Transverse colon (tissue), 4 donors: ENCODE data around the gene KMT2D. TPM values are rescaled to one million over a fixed set of nuclear protein-coding genes. Genes with fewer than 3 reads are reported as not detected.

ENCODE experiments used
- DNase-seq: peaks from one replicate; pipeline ENCODE4 v3.0.0-alpha.2; 2019
- H3K27ac ChIP-seq, 4 donors: fragments of 200-600 bp; sonication (generic); 2 replicates each; pipeline ENCODE4 v1.5.1; 2016 to 2018; ENCODE audit warnings: inconsistent platforms in 4 of 4
- H3K27me3 ChIP-seq: fragments of 200-600 bp; sonication (generic); 2 replicates; pipeline ENCODE4 v1.5.1; 2017; ENCODE audit warnings: inconsistent platforms
- H3K36me3 ChIP-seq, 4 donors: fragments of 200-600 bp; sonication (generic); 2 replicates each; pipeline ENCODE4 v1.5.1; 2017 to 2019; ENCODE audit warnings: inconsistent platforms in 4 of 4
- H3K4me1 ChIP-seq, 4 donors: fragments of 200-600 bp; sonication (generic); 2 replicates each; pipeline ENCODE4 v1.5.1; 2017 to 2020; ENCODE audit warnings: inconsistent platforms in 4 of 4
- H3K4me3 ChIP-seq, 4 donors: fragments of 200-600 bp; sonication (generic); 1 replicate in 1 of 4; 2 replicates in 3 of 4; pipeline versions ENCODE4 v1.5.1 to v1.6.1; 2017 to 2019; ENCODE audit warnings: inconsistent platforms in 4 of 4
- H3K9me3 ChIP-seq, 2 donors: fragments of 200-600 bp; sonication (generic); 2 replicates each; pipeline ENCODE4 v1.5.1; 2017 to 2019; ENCODE audit warnings: inconsistent platforms in 2 of 2
- EP300 ChIP-seq: sonication (generic); formaldehyde crosslinking; IDR thresholded peaks from one replicate; pipeline ENCODE4 v1.6.1; 2017; ENCODE audit warnings: antibody characterized with exemption, low read depth
- POLR2A ChIP-seq: fragments of 450-650 bp; IDR thresholded peaks from one replicate; pipeline ENCODE4 v1.6.1; 2016; ENCODE audit warnings: antibody characterized with exemption, mild to moderate bottlenecking, moderate library complexity
- POLR2AphosphoS5 ChIP-seq, 3 donors: sonication (generic); formaldehyde crosslinking; IDR thresholded peaks; one replicate each; pipeline ENCODE4 v1.6.1; 2016; ENCODE audit warnings: antibody characterized with exemption in 3 of 3
- WGBS, 2 donors: methylation state at CpG; one replicate each; pipeline ENCODE4 v1.1.5; 2018; ENCODE audit warnings: low coverage in 1 of 2; 5-methylcytosine and 5-hydroxymethylcytosine counted together
- in situ Hi-C, 4 donors: fragments of 200-750 bp; cut with MboI; loops; one replicate each; pipeline versions ENCODE4 v1.15.0 to v1.15.1; 2017; ENCODE audit warnings: low sequenced_read_pairs in 3 of 4, low pct_ligation_motif_present in 1 of 4, low pct_unique_long_range_greater_than_20kb in 1 of 4
- intact Hi-C: fragments of 100-400 bp; cut with DNase I; formaldehyde crosslinking; loops from one replicate; pipeline ENCODE4 v1.15.1; 2023; ENCODE audit warnings: low total_unique reads
- total RNA-seq, 4 donors: library from RNA; depleted of rRNA; stranded (reverse); fragments of >200 nt; gene quantifications; one replicate each; pipeline ENCODE4 v1.1.0, GENCODE V29; 2016
- TF ChIP-seq, protein P1 (sequence below), 5 experiments: fragments of 200-600 bp in 3 of 5; fragments of 450-650 bp in 2 of 5; sonication (generic) in 3 of 5; IDR thresholded peaks; 1 replicate in 2 of 5; 2 replicates in 3 of 5; pipeline ENCODE4 v1.5.1; 2016 to 2017; ENCODE audit warnings: antibody characterized with exemption in 5 of 5, inconsistent platforms in 3 of 5, mild to moderate bottlenecking in 2 of 5, moderate library complexity in 1 of 5

KMT2D gene
- total RNA-seq, 4 donors from 2014 or later, result 50.0 to 351 (median 78.0) TPM

DNA sequence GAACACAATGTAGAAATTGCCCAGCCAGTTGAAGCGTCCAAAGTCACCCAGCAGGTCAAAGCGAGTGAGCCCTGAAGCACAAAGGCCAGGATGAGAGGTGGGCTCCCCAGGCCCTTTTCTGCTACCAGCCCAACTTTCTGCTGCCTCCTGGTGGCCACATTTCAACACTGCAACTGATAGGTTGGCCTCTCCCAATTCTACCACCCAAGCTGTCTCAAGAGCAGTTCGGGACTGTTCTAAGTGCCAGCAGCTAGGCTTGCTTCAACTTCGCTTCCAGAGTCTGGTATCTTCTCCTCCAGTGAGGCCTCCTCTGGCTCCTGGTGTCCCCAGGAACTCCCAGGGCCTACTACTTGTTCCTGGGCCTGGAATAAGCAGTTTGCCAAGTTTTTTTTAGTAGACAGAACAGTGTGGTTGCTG lies 37.4 kb upstream of the KMT2D start:
- Histone ChIP-seq H3K27me3 (peaks cover 20% of the 10 kb centered on the region), H3K27ac (no peak overlapping the region), H3K36me3 (peaks cover 0 to 45% (median 20%) of the 10 kb centered on the region in 4 donors), H3K4me1 (peaks cover 11 to 14% (median 13%) of the 10 kb centered on the region in 4 donors), H3K4me3 (no peak overlapping the region), H3K9me3 (no peaks in the 10 kb centered on the region)
- 56 to 100% methylated on average over 1 to 3 of the region's 4 CpGs for WGBS, 2 donors
- DNase-seq, result peak; percentile 54
- in situ Hi-C loops, result loop anchor here in 2 of 4 donors (25.0 kb wide), 1 partner anchor 139 kb away; no protein-coding TSS in a partner anchor
- TF ChIP-seq POLR2AphosphoS5 (IDR thresholded peaks at IDR 0.05), result no peak
- TF ChIP-seq, protein P1, sequence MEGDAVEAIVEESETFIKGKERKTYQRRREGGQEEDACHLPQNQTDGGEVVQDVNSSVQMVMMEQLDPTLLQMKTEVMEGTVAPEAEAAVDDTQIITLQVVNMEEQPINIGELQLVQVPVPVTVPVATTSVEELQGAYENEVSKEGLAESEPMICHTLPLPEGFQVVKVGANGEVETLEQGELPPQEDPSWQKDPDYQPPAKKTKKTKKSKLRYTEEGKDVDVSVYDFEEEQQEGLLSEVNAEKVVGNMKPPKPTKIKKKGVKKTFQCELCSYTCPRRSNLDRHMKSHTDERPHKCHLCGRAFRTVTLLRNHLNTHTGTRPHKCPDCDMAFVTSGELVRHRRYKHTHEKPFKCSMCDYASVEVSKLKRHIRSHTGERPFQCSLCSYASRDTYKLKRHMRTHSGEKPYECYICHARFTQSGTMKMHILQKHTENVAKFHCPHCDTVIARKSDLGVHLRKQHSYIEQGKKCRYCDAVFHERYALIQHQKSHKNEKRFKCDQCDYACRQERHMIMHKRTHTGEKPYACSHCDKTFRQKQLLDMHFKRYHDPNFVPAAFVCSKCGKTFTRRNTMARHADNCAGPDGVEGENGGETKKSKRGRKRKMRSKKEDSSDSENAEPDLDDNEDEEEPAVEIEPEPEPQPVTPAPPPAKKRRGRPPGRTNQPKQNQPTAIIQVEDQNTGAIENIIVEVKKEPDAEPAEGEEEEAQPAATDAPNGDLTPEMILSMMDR (IDR thresholded peaks at IDR 0.05), result peak; percentile 65 to 84 (median 75)
- intact Hi-C loops, result no loop called here

DNA sequence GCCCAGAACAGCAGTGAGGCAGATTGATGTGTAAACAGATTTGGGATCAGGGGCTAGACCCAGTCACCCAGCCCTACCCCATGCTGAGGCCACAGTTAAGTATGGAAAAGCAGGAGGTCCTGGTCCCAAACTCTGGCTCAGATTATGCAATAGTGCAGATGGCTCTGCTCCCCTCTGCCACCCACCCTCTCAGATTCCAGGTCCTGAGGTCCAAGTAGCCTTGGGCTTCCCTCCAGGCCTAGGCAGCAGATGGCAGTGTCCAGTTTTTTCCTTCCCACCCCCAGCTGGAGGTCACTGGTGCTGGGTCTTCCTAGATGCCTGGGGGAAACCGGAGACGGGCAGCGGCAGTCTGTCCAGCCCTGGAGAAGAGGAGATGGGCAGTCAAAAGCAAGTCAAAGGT lies 36.8 kb upstream of the KMT2D start:
- intact Hi-C loops (no loop called here), in situ Hi-C loops (loop anchor here in 2 of 4 donors (25.0 kb wide), 1 partner anchor 140 kb away; no protein-coding TSS in a partner anchor)
- Histone ChIP-seq H3K4me3 (no peak overlapping the region), H3K27ac (no peak overlapping the region), H3K27me3 (peaks cover 26% of the 10 kb centered on the region), H3K36me3 (peaks cover 0 to 38% (median 17%) of the 10 kb centered on the region in 4 donors), H3K4me1 (peaks cover 11 to 18% (median 15%) of the 10 kb centered on the region in 4 donors), H3K9me3 (no peaks in the 10 kb centered on the region)
- TF ChIP-seq, protein P1 (IDR thresholded peaks at IDR 0.05), result no peak
- TF ChIP-seq EP300 (no peak), POLR2A (no peak), POLR2AphosphoS5 (IDR thresholded peaks at IDR 0.05) (no peak)
- WGBS, 2 donors, result 89 to 96% methylated on average over 3 of the region's 3 CpGs
- DNase-seq, result no peak

DNA sequence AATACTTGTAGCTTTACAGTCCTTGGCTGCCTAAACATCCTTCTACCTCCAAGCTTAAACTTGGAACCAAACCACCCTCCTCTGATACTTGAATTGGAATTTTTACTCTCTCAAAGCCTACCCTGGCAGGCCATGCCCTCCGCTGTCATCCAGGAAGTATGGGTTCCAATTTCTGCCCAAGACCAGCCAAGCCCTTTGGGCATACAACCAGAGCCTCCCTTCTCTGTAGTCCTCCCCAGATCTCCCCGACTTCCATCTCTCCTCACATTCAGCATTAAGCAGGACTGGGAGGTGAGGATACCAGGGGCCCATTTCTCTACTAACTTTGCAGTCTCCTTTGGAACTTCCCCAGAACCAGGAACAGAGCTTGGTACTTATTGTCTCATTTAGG lies 34.4 kb upstream of the KMT2D start:
- H3K9me3 ChIP-seq, result no peaks in the 10 kb centered on the region
- TF ChIP-seq POLR2AphosphoS5 (IDR thresholded peaks at IDR 0.05) (no peak), EP300 (no peak), POLR2A (no peak)
- TF ChIP-seq, protein P1 (IDR thresholded peaks at IDR 0.05), result no peak
- in situ Hi-C loops, result loop anchor here in 2 of 4 donors (25.0 kb wide), 1 partner anchor 142 kb away; no protein-coding TSS in a partner anchor

DNA sequence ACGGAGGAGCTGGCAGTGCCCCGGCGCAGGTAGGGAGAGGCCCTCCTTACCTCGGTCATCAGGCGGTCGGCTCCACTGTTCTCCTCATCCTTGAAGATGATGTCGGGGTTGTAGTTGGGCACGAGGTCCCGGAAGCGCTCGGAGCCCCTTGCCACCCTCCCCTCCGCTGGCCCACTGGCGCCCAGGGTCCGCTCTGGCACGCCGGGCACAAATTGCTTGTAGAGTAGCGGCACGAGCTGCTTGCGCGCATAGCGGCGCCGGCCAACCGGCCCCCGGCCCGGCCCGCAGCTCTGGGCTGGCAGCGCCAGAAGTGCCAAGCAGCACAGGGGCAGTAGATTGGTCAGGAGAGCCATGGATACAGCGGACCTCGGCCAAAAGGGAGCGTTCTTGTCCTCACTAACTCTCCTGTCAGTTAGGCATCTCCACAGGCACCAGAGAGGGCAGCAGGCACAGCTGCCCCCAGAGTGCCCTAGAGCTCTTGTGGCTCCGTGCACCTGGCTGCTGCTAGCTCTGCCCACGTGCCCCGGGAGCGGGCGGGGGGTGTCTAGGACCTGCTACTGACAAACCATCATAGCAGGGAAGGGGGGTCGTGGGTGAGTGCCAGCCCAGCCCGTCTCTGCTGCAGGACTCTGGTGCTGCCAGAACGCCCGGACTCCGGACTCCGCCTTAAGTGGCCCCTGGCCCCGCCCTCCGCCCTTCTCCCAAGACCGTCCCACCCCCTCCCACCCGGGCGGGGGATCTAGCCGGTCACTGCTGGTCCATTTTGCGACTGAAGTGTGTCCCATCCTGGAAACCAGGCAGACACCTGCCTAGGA lies 33.8 kb upstream of the KMT2D start, which contains the start of gene DHH:
Gene DHH, minus strand, starts transcription at position 642 of the 815 bp plus-strand sequence. Its CDS starts 289 bp downstream, at position 353.
- Histone ChIP-seq H3K9me3 (no peaks in the 10 kb centered on the region), H3K4me1 (peaks cover 31 to 47% (median 34%) of the 10 kb centered on the region in 4 donors), H3K27ac (no peak within 1 kb of the TSS), H3K36me3 (peaks cover 0 to 9% (median 1%) of the 10 kb centered on the region in 4 donors), H3K4me3 (peak within 1 kb of the TSS in 2 of 4 donors; percentile 7 to 29), H3K27me3 (peaks cover 56% of the 10 kb centered on the region)
- in situ Hi-C loops (loop anchor here in 2 of 4 donors (25.0 kb wide), 1 partner anchor 143 kb away; no protein-coding TSS in a partner anchor), intact Hi-C loops (no loop called here)
- TF ChIP-seq EP300 (no peak), POLR2A (no peak), POLR2AphosphoS5 (IDR thresholded peaks at IDR 0.05) (no peak)
- TF ChIP-seq, protein P1 (IDR thresholded peaks at IDR 0.05), result no peak
- WGBS, 2 donors, result 4% methylated on average over 43 of the region's 49 CpGs; no CpG with 5 or more reads in 1 of the 2 donors
- no peak for DNase-seq

More for the DNA sequence above, 34.4 kb upstream of the KMT2D start:
- H3K36me3 ChIP-seq, result peaks cover 0 to 14% (median 4%) of the 10 kb centered on the region in 4 donors
- no peak overlapping the region for H3K4me3 ChIP-seq
- 67 to 68% methylated on average over 1 to 2 of the region's 2 CpGs for WGBS, 2 donors
- intact Hi-C loops, result no loop called here
- no peak overlapping the region for H3K27ac ChIP-seq
- H3K27me3 ChIP-seq, result peaks cover 50% of the 10 kb centered on the region
- no peak for DNase-seq
- H3K4me1 ChIP-seq, result peaks cover 24 to 41% (median 28%) of the 10 kb centered on the region in 4 donors
